Stimulated activated CD8-positive, alpha-beta memory T cell treated with anti-CD3 and anti-CD28 coated beads, Interleukin-15, amount 100 ng/mL, for 24 hours (primary cell): Measurements from ENCODE around the gene ZNF140.
A peak's percentile ranks its signal among the peaks of the same experiment; 100 is the strongest.

Source experiments
- DNase-seq: peaks from one replicate; pipeline ENCODE4 v3.0.0-alpha.2; 2020; ENCODE audit warnings: low read depth

The ZNF140 gene

DNA sequence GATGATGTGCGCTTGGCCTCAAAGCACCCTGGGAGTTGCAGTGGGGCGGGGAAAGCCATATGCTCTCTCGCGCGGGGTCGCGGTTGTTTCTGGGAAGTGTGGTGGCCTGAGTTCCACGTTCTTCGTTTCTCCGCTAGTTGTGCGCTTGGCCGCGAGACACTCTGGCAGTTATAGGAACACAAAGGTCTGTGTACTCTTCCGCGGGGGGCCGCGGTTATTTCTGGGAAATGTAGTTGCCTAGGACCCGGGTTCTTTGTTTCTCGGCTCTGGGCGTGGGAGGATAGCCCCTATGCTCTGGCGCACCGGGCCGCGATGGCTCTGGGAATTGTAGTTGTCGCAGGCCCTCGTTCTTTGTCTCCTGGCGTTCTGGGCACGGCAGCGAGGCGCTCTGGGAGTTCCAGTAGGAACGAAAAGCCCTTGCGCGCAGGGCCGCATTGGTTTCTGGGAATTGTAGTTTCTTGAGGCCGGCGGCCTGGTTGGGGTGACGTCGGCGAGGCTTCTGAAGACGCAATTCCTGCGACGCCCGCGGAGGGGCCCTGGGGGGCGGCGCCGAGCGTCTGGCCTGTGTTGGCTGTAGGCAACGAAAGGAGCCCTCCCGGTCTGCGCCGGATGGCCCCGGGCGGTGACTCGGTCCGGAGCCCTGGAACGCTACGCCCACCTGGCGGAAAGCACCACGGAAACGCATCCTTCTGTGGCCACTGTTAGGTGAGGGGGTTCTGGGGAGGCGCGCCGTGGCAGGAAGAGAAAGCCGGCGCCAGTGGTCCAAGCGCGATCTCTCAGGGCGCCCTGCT lies at the start of gene ZNF140:
Gene ZNF140, plus strand, starts transcription at position 556 of the 791 bp plus-strand sequence. CDS start 398 bp downstream, outside the sequence.
- peak; percentile 78 for DNase-seq

DNA sequence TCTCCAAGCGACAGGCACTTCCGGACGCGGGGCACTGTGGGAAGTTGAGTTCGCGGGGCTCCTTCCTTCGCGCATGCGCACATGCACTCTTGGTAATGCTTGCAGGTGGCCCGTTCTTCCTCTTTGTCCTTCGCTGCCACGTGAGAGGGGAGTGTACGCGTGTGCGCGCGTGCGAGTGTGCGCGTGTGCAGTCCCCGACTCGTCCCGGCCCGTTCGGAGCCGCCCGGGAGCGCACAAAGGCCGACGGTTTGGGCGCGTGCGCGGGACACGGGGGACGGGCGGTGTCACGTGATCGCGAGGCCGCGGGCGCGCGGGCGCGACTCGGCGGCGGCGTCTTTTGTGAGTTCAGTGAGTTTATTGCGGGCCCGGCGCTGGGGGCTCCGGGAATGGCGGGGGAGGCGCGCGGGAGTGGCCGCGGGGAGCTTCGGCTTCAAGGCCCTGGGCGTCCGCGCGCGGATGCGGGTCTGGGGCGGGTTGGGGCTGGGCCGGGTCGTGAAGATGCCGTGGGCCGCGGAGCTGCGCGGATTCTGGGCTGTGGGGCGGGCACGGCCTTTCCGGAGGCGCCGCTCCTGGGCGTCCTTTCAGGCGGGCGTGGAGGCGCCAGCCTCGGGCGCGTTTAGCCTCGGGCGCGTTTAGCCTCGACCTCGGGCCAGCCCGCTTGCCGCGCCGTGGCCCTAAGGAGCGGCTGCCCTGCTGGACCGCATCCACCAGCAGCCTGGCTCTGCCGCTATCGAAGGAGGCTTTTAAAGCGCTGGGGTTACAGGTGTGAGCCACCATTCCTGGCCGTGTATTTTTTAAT lies 43.3 kb upstream of the ZNF140 start, which contains the start of gene ZNF84:
Gene ZNF84, plus strand, starts transcription at position 303 of the 799 bp plus-strand sequence. CDS start 3,959 bp downstream, outside the sequence.
- peak; percentile 92 for DNase-seq

DNA sequence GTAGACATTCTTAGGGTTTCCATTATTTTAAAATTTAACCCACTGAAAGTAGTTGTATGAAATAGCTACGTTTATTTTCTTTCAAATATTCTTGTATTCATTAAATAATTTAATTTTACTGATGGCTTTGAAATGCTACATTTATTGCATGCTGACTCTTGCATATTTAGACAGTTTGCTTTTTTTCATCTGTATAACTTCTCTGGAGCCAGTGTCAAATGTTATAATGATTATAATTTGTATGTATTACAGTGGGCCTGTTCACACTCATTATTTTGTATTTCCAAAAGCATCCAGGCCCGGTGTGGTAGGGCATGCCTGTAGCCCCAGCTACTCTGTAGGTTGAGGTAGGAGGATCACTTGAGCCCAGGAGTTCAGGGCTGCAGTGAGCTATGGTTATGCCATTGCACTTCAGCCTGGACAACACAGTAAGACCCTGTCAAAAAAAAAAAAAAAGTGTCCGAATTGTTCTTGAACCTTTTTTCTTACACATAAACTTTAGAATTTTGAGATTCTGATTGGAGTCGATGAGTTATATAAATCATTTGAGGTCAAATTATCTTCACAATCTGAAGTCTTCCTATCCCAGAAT lies 42.5 kb upstream of the ZNF140 start:
- DNase-seq: no peak

DNA sequence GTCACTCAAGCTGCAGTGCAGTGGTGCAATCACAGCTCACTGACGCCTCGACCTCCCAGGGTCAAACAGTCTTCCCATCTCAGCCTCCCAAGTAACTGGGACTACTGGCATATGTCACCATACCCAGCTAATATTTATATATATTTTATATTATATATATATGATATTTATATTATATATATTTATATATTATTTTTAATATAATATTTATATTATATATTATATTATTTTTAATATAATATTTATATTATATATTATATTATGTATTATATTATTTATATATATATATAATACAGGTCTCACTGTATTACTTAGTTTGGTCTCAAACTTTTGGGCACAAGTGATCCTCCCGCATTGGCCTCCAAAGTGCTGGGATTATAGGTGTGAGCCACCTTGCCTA lies 34.0 kb upstream of the ZNF140 start:
- no peak for DNase-seq

DNA sequence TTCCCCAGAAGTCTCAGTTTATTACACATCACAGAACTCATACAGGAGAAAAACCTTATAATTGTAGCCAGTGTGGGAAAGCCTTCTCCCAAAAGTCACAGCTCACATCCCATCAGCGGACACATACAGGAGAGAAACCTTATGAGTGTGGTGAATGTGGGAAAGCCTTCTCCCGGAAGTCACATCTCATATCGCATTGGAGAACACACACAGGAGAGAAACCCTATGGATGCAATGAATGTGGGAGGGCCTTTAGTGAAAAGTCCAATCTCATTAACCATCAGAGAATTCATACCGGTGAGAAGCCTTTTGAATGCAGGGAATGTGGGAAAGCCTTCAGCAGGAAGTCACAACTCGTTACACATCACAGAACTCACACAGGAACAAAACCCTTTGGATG lies 23.3 kb upstream of the ZNF140 start:
- no peak for DNase-seq

DNA sequence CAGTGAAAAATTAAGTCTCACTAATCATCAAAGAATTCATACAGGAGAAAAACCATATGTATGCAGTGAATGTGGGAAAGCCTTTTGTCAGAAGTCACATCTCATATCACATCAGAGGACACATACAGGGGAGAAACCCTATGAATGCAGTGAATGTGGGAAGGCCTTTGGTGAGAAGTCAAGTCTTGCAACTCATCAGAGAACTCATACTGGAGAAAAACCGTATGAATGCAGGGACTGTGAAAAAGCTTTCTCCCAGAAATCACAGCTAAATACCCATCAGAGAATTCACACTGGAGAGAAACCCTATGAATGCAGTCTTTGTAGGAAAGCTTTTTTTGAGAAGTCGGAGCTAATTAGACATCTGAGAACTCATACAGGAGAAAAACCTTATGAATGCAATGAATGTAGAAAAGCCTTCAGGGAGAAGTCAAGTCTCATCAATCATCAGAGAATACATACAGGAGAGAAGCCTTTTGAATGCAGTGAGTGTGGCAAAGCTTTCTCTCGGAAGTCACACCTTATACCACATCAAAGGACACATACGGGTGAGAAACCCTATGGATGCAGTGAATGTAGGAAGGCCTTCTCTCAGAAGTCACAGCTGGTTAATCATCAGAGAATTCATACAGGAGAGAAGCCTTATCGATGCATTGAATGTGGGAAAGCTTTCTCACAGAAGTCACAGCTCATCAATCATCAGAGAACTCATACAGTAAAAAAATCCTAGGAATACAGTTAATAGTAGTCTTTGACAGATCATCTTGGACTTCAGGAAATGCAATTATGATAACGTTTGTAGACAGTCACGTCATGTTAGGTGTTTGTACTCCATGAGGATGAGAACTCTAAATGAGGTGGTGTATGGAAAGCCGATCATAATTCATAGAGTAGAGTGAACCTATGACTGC lies 22.3 kb upstream of the ZNF140 start:
- DNase-seq: no peak

DNA sequence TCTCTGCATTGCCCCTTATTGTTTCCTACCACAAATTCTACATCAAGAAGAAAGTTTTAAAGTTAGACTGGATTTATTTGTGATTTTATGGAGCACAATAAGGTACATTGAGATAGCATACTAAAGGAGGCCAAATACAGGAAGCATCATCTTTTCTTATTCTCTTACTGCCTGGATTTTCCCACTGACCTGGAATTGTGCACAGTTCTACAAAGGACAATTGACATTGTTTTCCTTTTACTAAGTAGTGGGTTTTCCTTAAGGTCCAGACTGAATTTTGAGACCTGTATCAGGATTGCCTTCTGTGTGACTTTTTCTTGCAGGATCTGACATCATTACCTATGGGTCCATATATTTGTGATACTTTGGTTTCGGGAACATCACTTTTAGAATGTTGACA lies 18.8 kb upstream of the ZNF140 start:
- no peak for DNase-seq

DNA sequence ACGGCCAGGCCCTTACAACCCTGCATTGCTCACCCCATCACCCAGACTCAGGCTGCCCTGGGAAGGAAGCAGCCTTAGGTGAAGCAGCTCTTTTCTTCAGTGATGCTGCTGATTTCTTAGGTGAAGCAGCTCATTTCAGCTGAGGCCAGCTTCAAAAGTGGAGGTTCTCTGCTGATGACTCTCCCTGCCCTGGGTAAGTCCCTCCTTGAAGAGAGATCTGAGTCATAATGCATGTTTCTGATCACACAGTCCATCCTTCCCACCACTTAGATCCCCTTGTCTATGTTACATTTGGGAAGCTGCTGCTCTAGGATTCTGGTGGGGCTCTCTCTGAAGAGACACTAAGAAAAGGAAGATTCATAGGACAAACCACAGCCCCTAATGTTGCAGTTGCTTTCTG lies 17.2 kb upstream of the ZNF140 start:
- DNase-seq: no peak

DNA sequence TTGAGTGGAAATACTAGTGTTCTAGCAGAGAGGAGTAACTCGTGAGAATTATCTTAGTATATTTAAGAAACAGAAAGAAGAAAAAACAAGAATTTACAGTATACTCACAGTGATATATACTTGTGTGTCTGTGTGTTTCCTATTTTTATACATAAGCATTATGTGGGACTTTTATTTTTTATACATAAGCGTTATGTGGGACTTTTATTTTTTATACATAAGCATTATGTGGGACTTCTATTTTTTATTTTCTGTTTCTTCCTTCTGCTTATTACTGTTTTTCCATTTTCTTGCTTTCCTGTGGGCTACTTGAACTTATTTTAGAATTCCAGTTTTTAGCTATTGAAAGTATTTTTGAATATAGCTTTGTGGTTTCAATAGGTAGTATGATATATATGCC lies 6.9 kb upstream of the ZNF140 start:
- DNase-seq: no peak

DNA sequence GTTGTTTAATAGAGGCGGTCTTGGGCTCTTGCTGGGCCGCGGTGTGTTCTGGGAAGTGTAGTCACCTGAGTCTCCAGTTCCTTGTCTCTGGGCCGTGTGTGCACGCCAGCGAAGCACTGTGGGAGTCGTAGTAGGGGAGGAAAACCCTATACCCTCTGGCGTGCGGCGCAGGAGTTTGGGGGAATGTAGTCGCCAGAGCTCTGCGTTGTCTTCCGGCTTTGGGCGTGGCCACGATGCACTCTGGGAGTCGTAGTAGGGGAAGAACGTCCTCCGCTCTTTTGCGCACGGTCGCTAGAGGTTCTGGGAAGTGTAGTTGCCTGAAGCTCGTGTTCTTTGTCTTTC lies 726 bp upstream of the ZNF140 start:
- no peak for DNase-seq

DNA sequence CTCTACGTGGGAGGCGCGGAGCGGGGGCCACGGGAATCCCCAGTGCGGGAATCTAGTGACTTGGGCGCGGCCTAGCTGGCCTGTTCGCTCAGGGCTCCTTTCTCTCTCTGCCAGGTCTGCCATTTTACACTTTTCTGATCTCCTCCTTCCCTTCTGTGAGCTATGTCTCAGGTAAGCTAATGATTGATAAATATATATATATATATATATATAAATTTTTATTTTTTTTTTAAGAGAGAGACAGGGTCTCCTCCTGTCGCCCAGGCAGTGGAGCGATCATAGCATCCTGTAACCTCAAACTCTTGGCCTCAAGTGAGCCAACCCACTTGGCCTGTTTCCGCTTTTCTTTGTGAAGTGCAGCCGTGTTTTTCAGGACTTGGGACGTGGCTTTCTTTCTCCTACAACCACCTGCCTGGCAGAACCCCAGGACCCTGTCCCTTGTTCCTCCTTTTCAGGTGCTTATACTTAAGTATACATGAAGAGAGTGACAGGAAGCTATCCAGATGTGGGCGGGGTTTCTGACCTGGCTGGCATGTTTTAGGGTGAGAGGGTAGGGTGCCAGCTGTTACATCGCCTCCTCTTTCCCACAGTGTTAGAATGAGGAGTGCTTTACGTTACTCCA lies 547 bp downstream of the ZNF140 start:
- DNase-seq: no peak

DNA sequence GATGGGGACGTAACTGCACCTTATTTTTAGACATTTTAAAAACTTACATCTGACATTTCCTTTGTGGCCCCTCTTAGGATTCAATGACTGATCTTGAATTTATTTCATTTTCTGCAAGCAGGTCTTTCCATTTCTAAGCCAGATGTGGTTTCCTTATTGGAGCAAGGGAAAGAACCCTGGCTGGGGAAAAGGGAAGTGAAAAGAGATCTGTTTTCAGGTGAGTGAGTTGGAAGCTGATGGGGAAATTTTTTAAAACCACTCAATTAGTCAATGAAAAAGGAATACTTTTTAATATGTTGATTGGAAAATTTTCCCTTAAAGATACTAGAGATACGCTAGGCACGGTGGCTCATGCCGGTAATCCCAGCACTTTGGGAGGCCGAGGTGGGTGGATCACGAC lies 2.6 kb downstream of the ZNF140 start:
- no peak for DNase-seq

DNA sequence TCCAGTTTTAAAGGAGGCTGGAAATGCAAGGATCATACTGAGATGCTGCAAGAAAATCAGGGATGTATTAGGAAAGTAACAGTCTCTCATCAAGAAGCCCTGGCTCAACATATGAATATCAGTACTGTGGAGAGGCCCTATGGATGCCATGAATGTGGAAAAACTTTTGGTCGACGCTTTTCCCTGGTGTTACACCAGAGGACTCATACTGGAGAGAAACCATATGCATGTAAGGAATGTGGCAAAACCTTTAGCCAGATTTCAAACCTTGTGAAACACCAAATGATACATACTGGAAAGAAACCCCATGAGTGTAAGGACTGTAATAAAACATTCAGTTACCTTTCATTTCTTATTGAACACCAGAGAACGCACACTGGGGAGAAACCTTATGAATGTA lies 24.9 kb downstream of the ZNF140 start:
- DNase-seq: no peak

DNA sequence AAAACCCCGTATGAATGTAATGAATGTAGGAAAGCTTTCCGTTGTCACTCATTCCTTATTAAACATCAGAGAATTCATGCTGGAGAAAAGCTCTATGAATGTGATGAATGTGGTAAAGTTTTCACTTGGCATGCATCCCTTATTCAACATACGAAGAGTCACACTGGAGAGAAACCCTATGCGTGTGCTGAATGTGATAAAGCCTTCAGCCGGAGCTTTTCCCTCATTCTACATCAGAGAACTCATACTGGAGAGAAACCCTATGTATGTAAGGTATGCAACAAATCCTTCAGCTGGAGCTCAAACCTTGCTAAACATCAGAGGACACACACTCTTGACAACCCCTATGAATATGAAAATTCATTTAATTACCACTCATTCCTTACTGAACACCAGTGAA lies 25.5 kb downstream of the ZNF140 start:
- no peak for DNase-seq

DNA sequence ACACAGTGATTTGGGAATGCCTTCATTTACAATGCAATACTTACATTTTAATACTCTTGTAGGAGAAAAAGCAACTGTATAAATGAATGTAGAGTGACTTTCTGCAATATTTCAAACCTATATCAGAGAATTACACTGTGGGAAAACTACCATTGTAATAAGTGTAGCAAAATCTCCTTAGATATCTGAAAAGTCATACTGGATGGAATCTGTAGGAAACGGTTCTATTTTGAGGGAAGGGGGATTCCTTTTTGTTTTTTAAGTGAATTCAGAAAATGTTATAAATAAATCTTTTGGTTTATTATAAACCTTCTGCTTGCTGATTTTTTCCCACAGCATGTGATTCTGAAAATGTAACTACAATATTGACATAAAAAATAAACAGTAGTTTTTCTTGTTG lies 26.4 kb downstream of the ZNF140 start:
- DNase-seq: no peak

DNA sequence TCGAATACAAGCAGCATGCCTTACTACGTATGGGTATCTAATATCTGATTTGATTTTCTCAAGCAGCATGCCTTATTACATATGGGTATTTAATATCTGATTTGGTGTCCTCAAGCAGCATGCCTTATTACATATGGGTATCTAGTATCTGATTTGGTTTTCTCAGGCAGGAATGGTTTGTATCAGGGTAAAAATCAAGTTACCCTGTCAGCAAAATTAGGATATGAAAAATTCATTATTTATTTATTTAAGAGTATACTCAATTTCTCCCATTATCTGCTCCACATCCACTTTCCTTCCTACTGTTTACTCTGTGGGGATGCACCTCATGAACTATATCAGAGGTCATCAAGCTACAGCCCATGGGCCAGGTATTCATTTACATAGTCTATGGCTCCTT lies 27.4 kb downstream of the ZNF140 start:
- DNase-seq: no peak

DNA sequence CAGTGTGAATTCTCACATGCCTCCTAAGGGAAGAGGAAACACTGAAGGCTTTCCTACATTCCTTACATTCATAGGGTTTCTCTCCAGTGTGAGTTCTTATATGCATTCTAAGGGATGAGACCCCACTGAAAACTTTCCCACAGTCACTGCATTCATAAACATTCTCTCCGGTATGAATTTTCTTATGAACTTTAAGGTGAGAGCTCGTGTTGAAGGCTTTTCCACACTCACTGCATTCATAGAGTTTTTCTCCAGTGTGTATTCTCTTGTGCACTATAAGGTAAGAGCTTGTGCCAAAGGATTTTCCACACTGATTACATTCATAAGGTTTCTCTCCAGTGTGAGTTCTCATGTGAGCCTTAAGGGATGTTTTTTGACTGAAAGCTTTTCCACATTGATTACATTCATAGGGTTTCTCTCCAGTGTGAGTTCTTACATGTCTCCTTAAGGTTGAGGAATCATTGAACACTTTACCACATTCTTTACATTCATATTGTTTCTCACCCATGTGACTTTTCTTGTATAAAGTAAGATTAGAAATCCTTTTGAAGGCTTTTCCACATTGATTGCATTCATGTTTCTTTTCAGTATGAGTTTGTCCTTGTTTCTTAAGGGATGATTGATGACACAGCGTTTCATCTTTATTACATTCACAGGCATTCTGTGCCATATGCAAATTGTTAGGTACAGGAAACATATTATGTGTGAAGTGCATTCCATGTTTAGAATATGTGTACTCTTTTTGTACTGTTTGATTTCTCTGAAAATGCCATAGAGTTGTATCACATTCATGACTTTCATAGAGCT lies 39.9 kb downstream of the ZNF140 start:
- DNase-seq: no peak

DNA sequence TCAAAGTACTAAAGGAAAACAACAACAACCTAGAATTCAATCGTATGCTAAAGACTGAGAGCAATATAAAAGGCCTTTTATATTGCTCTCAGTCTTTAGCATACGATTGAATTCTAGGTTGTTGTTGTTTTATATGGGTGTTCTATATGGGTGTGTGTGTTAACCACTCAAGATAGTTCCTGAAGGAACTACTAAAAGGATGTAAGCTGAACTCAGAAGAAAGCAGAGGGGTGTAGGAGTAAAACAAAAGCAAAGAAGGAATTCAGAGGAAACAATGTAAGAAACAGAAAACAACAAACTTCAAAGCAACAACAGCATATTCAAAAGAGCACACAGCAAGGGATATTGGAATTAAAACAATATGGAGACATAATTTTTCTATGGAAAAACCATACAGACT lies 44.0 kb downstream of the ZNF140 start:
- DNase-seq: no peak

DNA sequence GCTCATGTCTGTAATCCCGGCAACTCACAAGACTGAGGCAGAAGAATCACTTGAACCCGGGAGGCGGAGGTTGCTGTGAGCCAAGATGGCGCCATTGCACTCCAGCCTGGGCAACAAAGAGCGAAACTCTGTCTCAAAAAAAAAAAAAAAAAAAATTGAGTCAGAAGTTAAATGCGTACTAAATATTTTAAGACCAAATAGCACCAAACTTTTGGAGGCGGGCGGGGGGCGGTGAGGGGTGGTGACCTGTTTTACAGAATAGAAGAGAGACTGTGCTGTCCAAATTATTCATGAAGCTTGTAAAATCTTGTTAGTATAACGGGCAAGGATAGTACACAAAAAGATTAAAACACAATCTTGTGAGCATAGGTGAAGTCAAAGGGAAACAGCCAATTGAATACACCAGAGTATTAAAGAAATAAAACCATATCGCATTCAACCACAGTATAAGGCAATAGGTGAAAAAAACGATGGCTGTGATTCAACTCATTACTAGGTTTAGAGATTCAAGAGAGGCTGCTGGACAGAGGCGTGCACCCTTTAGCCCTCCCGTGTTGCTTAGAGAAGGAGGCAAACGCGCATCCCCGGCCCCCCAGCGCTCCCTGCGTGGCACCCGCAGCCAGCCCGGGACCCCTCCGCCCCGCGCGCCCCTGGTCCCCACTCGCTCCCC lies 48.8 kb downstream of the ZNF140 start:
- DNase-seq: no peak
